ENCODE data around the gene CLCN5.

Gene CLCN5

GRCh38 chrX:49951524-49952193, 29.3 kb downstream of the CLCN5 start:
- H3K9me3 ChIP-seq (ENCODE audit: control insufficient read depth, insufficient read depth, low read length) = no peaks in the 10 kb centered on the region
- no peak overlapping the region for H3K4me3 ChIP-seq (ENCODE audit: low read length)
- no peak overlapping the region for H3K27ac ChIP-seq (ENCODE audit: low read depth, low read length)
- no peaks in the 10 kb centered on the region for H4K20me1 ChIP-seq (ENCODE audit: control insufficient read depth, insufficient read depth, low read depth, low read length)
- H3K4me1 ChIP-seq (ENCODE audit: control insufficient read depth, low read length) = no peaks in the 10 kb centered on the region
- H3K9me2 ChIP-seq (replicated peaks; ENCODE audit: control insufficient read depth, low read length) = no peaks in the 10 kb centered on the region
- no peaks in the 10 kb centered on the region for H3F3A ChIP-seq (ENCODE audit: control insufficient read depth, insufficient read depth)
- TF ChIP-seq EZH2phosphoT487 (IDR thresholded peaks at IDR 0.05; ENCODE audit: borderline replicate concordance, low read length) = no peak
- no peak for TF ChIP-seq CTCF (IDR thresholded peaks at IDR 0.05; ENCODE audit: low read depth, low read length, poor library complexity, severe bottlenecking)
- no peaks in the 10 kb centered on the region for H3K79me2 ChIP-seq (ENCODE audit: control insufficient read depth, low read length)
- H3K27me3 ChIP-seq (ENCODE audit: control insufficient read depth, low read length) = no peaks in the 10 kb centered on the region
- no peaks in the 10 kb centered on the region for H3K36me3 ChIP-seq (ENCODE audit: control insufficient read depth, low read length)
- no peak overlapping the region for H3K4me2 ChIP-seq (ENCODE audit: low read length)

DNA sequence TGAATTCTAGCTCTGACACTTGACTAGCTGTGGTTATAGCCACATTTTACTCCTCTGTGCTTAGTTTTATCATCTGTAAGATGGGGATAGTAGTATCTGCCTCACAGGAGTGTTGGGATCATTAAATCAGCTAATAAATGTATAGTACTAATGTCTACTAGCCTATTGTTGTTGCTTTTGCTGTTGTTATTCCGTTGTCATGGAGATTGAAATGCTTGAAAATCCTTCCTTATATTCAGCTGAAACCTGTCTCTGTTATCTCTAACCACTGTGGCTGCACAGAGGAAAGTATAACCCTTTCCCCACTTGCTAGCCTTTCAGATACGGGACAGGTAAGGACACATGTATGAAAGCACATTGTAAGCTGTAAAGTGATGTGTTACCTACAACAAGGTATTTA, 33.9 kb downstream of the CLCN5 start:
- Histone ChIP-seq H3F3A (ENCODE audit: control insufficient read depth, insufficient read depth) (no peaks in the 10 kb centered on the region), H3K36me3 (ENCODE audit: control insufficient read depth, low read length) (no peaks in the 10 kb centered on the region), H3K27me3 (ENCODE audit: control insufficient read depth, low read length) (no peaks in the 10 kb centered on the region), H3K4me2 (ENCODE audit: low read length) (no peak overlapping the region), H4K20me1 (ENCODE audit: control insufficient read depth, insufficient read depth, low read depth, low read length) (no peaks in the 10 kb centered on the region), H3K27ac (ENCODE audit: low read depth, low read length) (no peak overlapping the region), H3K4me3 (ENCODE audit: low read length) (no peak overlapping the region), H3K9me3 (ENCODE audit: control insufficient read depth, insufficient read depth, low read length) (no peaks in the 10 kb centered on the region), H3K79me2 (ENCODE audit: control insufficient read depth, low read length) (no peaks in the 10 kb centered on the region), H3K9me2 (replicated peaks; ENCODE audit: control insufficient read depth, low read length) (no peaks in the 10 kb centered on the region), H3K4me1 (ENCODE audit: control insufficient read depth, low read length) (peaks cover 7% of the 10 kb centered on the region; the same call in 1 of the 2 replicates)
- TF ChIP-seq EZH2phosphoT487 (IDR thresholded peaks at IDR 0.05; ENCODE audit: borderline replicate concordance, low read length) (no peak), CTCF (IDR thresholded peaks at IDR 0.05; ENCODE audit: low read depth, low read length, poor library complexity, severe bottlenecking) (no peak)

- Histone ChIP-seq H3K9me3 (ENCODE audit: control insufficient read depth, insufficient read depth, low read length) (no peaks in the 10 kb centered on the region), H3F3A (ENCODE audit: control insufficient read depth, insufficient read depth) (no peaks in the 10 kb centered on the region), H4K20me1 (ENCODE audit: control insufficient read depth, insufficient read depth, low read depth, low read length) (no peaks in the 10 kb centered on the region), H3K36me3 (ENCODE audit: control insufficient read depth, low read length) (no peaks in the 10 kb centered on the region), H3K79me2 (ENCODE audit: control insufficient read depth, low read length) (no peaks in the 10 kb centered on the region), H3K4me2 (ENCODE audit: low read length) (no peak overlapping the region), H3K4me1 (ENCODE audit: control insufficient read depth, low read length) (peaks cover 7% of the 10 kb centered on the region; the same call in 1 of the 2 replicates), H3K27me3 (ENCODE audit: control insufficient read depth, low read length) (no peaks in the 10 kb centered on the region), H3K4me3 (ENCODE audit: low read length) (no peak overlapping the region), H3K9me2 (replicated peaks; ENCODE audit: control insufficient read depth, low read length) (no peaks in the 10 kb centered on the region), H3K27ac (ENCODE audit: low read depth, low read length) (no peak overlapping the region)
- TF ChIP-seq EZH2phosphoT487 (IDR thresholded peaks at IDR 0.05; ENCODE audit: borderline replicate concordance, low read length) (no peak), CTCF (IDR thresholded peaks at IDR 0.05; ENCODE audit: low read depth, low read length, poor library complexity, severe bottlenecking) (no peak)
Observed at GRCh38 chrX:49958727-49959485, 36.5 kb downstream of the CLCN5 start.
